ENCODE measurements around the gene VSIG8.

VSIG8 gene

GRCh38 chr1:159877695-159878444 is 15.4 kb upstream of the VSIG8 start:
- DNase-seq (ENCODE audit: low read depth in 2 of 2) = no peak
- no peak overlapping the region for H3K4me3 ChIP-seq (replicated peaks in 1 of 2; ENCODE audit: low read depth in 2 of 2, low read length in 2 of 2)
- no peak for TF ChIP-seq CTCF (IDR thresholded peaks at IDR 0.05; ENCODE audit: low read depth, low read length)

- no peak for DNase-seq (ENCODE audit: low read depth in 2 of 2)
- no peak overlapping the region for H3K4me3 ChIP-seq (replicated peaks in 1 of 2; ENCODE audit: low read depth in 2 of 2, low read length in 2 of 2)
- no peak for TF ChIP-seq CTCF (IDR thresholded peaks at IDR 0.05; ENCODE audit: low read depth, low read length)
These were observed 11.2 kb upstream of the VSIG8 start for GRCh38 chr1:159873530-159874143.

GRCh38 chr1:159872891-159873290 is 10.4 kb upstream of the VSIG8 start:
- no peak for TF ChIP-seq CTCF (IDR thresholded peaks at IDR 0.05; ENCODE audit: low read depth, low read length)
- no peak overlapping the region for H3K4me3 ChIP-seq (replicated peaks in 1 of 2; ENCODE audit: low read depth in 2 of 2, low read length in 2 of 2)
- no peak for DNase-seq (ENCODE audit: low read depth in 2 of 2)

GRCh38 chr1:159870704-159871103 is 8.2 kb upstream of the VSIG8 start:
- no peak overlapping the region for H3K4me3 ChIP-seq (replicated peaks in 1 of 2; ENCODE audit: low read depth in 2 of 2, low read length in 2 of 2)
- no peak for DNase-seq (ENCODE audit: low read depth in 2 of 2)
- TF ChIP-seq CTCF (IDR thresholded peaks at IDR 0.05; ENCODE audit: low read depth, low read length) = no peak

- no peak for TF ChIP-seq CTCF (IDR thresholded peaks at IDR 0.05; ENCODE audit: low read depth, low read length)
- no peak for DNase-seq (ENCODE audit: low read depth in 2 of 2)
- no peak overlapping the region for H3K4me3 ChIP-seq (replicated peaks in 1 of 2; ENCODE audit: low read depth in 2 of 2, low read length in 2 of 2)
These were observed 7.2 kb upstream of the VSIG8 start for GRCh38 chr1:159869607-159870006.

- peak; percentile 22 to 73 for DNase-seq (ENCODE audit: low read depth in 2 of 2)
- TF ChIP-seq CTCF (IDR thresholded peaks at IDR 0.05; ENCODE audit: low read depth, low read length) = no peak
- H3K4me3 ChIP-seq (replicated peaks in 1 of 2; ENCODE audit: low read depth in 2 of 2, low read length in 2 of 2) = no peak overlapping the region
These were observed 6.7 kb upstream of the VSIG8 start for GRCh38 chr1:159869173-159869572.

Data from cardiac fibroblast (primary cell).